ENCODE measurements around the gene ZMAT3. TPM values are rescaled to one million over a fixed set of nuclear protein-coding genes. Genes with fewer than 3 reads are reported as not detected.

Gene ZMAT3
- total RNA-seq, 1 donor from 2014 or later = 8.6 TPM

GRCh38 chr3:178996399-178996798 is 75.2 kb downstream of the ZMAT3 start:
- DNase-seq (ENCODE audit: low spot score) = no peak
- H3K27ac Mint-ChIP-seq = no peak overlapping the region

GRCh38 chr3:178990293-178990692 is 81.3 kb downstream of the ZMAT3 start:
- Histone ChIP-seq H3K4me3 (no peak overlapping the region), H3F3A (ENCODE audit: low read depth) (no peaks in the 10 kb centered on the region), H2AFZ (replicated peaks) (no peak overlapping the region), H3K9ac (no peak overlapping the region), H3K27ac (no peak overlapping the region), H3K36me3 (no peaks in the 10 kb centered on the region), H3K27me3 (no peaks in the 10 kb centered on the region), H4K20me1 (ENCODE audit: low read depth) (no peaks in the 10 kb centered on the region), H3K79me2 (ENCODE audit: low read depth) (no peaks in the 10 kb centered on the region), H3K4me1 (peaks cover 10% of the 10 kb centered on the region), H3K9me3 (ENCODE audit: low read depth) (peaks cover 19% of the 10 kb centered on the region), H3K4me2 (no peak overlapping the region)
- DNase-seq (ENCODE audit: low spot score) = no peak
- Mint-ChIP-seq H3K27ac (no peak overlapping the region), H3K9me3 (peaks cover 30% of the 10 kb centered on the region), H3K36me3 (no peaks in the 10 kb centered on the region), H3K4me1 (no peaks in the 10 kb centered on the region), H3K4me3 (no peak overlapping the region), H3K27me3 (ENCODE audit: insufficient read depth, low read depth) (no peaks in the 10 kb centered on the region)
- TF ChIP-seq EZH2phosphoT487 (IDR thresholded peaks at IDR 0.05) (no peak), CTCF (IDR thresholded peaks at IDR 0.05) (no peak), EZH2 (IDR thresholded peaks at IDR 0.05) (no peak)

More at GRCh38 chr3:178996399-178996798, 75.2 kb downstream of the ZMAT3 start:
- Histone ChIP-seq H3K79me2 (ENCODE audit: low read depth) (no peaks in the 10 kb centered on the region), H3K4me3 (no peak overlapping the region), H3K4me1 (peaks cover 10% of the 10 kb centered on the region), H3K27me3 (no peaks in the 10 kb centered on the region), H2AFZ (replicated peaks) (no peak overlapping the region), H3F3A (ENCODE audit: low read depth) (no peaks in the 10 kb centered on the region), H3K36me3 (no peaks in the 10 kb centered on the region), H3K4me2 (no peak overlapping the region), H3K27ac (no peak overlapping the region), H3K9ac (no peak overlapping the region), H3K9me3 (ENCODE audit: low read depth) (no peaks in the 10 kb centered on the region), H4K20me1 (ENCODE audit: low read depth) (no peaks in the 10 kb centered on the region)
- Mint-ChIP-seq H3K36me3 (no peaks in the 10 kb centered on the region), H3K27me3 (ENCODE audit: insufficient read depth, low read depth) (peaks cover 2% of the 10 kb centered on the region), H3K9me3 (peaks cover 4% of the 10 kb centered on the region), H3K4me3 (no peak overlapping the region), H3K4me1 (no peaks in the 10 kb centered on the region)
- TF ChIP-seq EZH2 (IDR thresholded peaks at IDR 0.05) (no peak), CTCF (IDR thresholded peaks at IDR 0.05) (no peak), EZH2phosphoT487 (IDR thresholded peaks at IDR 0.05) (no peak)

GRCh38 chr3:178989821-178990220 is 81.8 kb downstream of the ZMAT3 start:
- Mint-ChIP-seq H3K36me3 (no peaks in the 10 kb centered on the region), H3K27me3 (ENCODE audit: insufficient read depth, low read depth) (no peaks in the 10 kb centered on the region), H3K4me3 (no peak overlapping the region), H3K9me3 (peaks cover 34% of the 10 kb centered on the region), H3K4me1 (no peaks in the 10 kb centered on the region), H3K27ac (no peak overlapping the region)
- Histone ChIP-seq H3K4me1 (peaks cover 10% of the 10 kb centered on the region), H3K9ac (no peak overlapping the region), H4K20me1 (ENCODE audit: low read depth) (no peaks in the 10 kb centered on the region), H3K27me3 (no peaks in the 10 kb centered on the region), H3K36me3 (no peaks in the 10 kb centered on the region), H3K9me3 (ENCODE audit: low read depth) (peaks cover 19% of the 10 kb centered on the region), H3F3A (ENCODE audit: low read depth) (no peaks in the 10 kb centered on the region), H3K4me3 (no peak overlapping the region), H3K27ac (no peak overlapping the region), H2AFZ (replicated peaks) (no peak overlapping the region), H3K79me2 (ENCODE audit: low read depth) (no peaks in the 10 kb centered on the region), H3K4me2 (no peak overlapping the region)
- TF ChIP-seq EZH2 (IDR thresholded peaks at IDR 0.05) = no peak
- TF ChIP-seq CTCF (IDR thresholded peaks at IDR 0.05) = no peak
- no peak for TF ChIP-seq EZH2phosphoT487 (IDR thresholded peaks at IDR 0.05)
- no peak for DNase-seq (ENCODE audit: low spot score)

All from neural progenitor cell (in vitro differentiated cells).